ENCODE results near the gene KLHL8.
A peak's percentile ranks its signal among the peaks of the same experiment; 100 is the strongest.
"Not testable (repeated sequence)": the region's sequence is repeated elsewhere in the genome, so short reads cannot be mapped to it uniquely, and the experiment has no call there.

KLHL8 gene

GRCh38 chr4:87229979-87230378 lies 9.6 kb upstream of the KLHL8 start:
- TF ChIP-seq CTCF (conservative IDR thresholded peaks at IDR 0.05; ENCODE audit: low read length): no peak
- no peak overlapping the region for H3K4me3 ChIP-seq (ENCODE audit: low read length)
- no peak for DNase-seq (ENCODE audit: low read depth)

GRCh38 chr4:87228262-87228860 lies 7.9 kb upstream of the KLHL8 start:
- no peak for TF ChIP-seq CTCF (conservative IDR thresholded peaks at IDR 0.05; ENCODE audit: low read length)
- no peak overlapping the region for H3K4me3 ChIP-seq (ENCODE audit: low read length)
- DNase-seq (ENCODE audit: low read depth): no peak

- DNase-seq (ENCODE audit: low read depth): no peak
- TF ChIP-seq CTCF (conservative IDR thresholded peaks at IDR 0.05; ENCODE audit: low read length): no peak
- H3K4me3 ChIP-seq (ENCODE audit: low read length): no peak overlapping the region
Observed at GRCh38 chr4:87227751-87228151, 7.3 kb upstream of the KLHL8 start.

- no peak overlapping the region for H3K4me3 ChIP-seq (ENCODE audit: low read length)
- no peak for TF ChIP-seq CTCF (conservative IDR thresholded peaks at IDR 0.05; ENCODE audit: low read length)
- no peak for DNase-seq (ENCODE audit: low read depth)
Observed at GRCh38 chr4:87225936-87226335, 5.5 kb upstream of the KLHL8 start.

- H3K4me3 ChIP-seq (ENCODE audit: low read length): no peak overlapping the region
- no peak for TF ChIP-seq CTCF (conservative IDR thresholded peaks at IDR 0.05; ENCODE audit: low read length)
- no peak for DNase-seq (ENCODE audit: low read depth)
Observed at GRCh38 chr4:87224141-87224923, 3.9 kb upstream of the KLHL8 start.

GRCh38 chr4:87219632-87220093 lies 755 bp downstream of the KLHL8 start:
- peak; percentile 35 for DNase-seq (ENCODE audit: low read depth)
- TF ChIP-seq CTCF (conservative IDR thresholded peaks at IDR 0.05; ENCODE audit: low read length): peak; percentile 34; the same call in 1 of the 2 replicates
- peak overlapping the region; percentile 80 for H3K4me3 ChIP-seq (ENCODE audit: low read length)

- DNase-seq (ENCODE audit: low read depth); H3K4me3 ChIP-seq (ENCODE audit: low read length): not testable (repeated sequence)
Observed at GRCh38 chr4:87217235-87217763, 3.1 kb downstream of the KLHL8 start.
